ENCODE results near the gene ASTN2.

ASTN2 gene

GRCh38 chr9:117414906-117415331 lies at the start of gene ASTN2:
TSS of gene ASTN2 (minus strand) at chr9:117415057. CDS start at chr9:117414938, 119 bp downstream.
- no peak for DNase-seq (ENCODE audit: low read depth)

GRCh38 chr9:117462861-117463260 lies 48.0 kb upstream of the ASTN2 start:
- no peak for DNase-seq (ENCODE audit: low read depth)

- DNase-seq (ENCODE audit: low read depth), result no peak
These were observed 46.5 kb upstream of the ASTN2 start for GRCh38 chr9:117461386-117461785.

- no peak for DNase-seq (ENCODE audit: low read depth)
These were observed 45.9 kb upstream of the ASTN2 start for GRCh38 chr9:117460743-117461142.

- DNase-seq (ENCODE audit: low read depth), result no peak
These were observed 45.1 kb upstream of the ASTN2 start for GRCh38 chr9:117459913-117460312.

GRCh38 chr9:117458066-117458465 lies 43.2 kb upstream of the ASTN2 start:
- no peak for DNase-seq (ENCODE audit: low read depth)

- DNase-seq (ENCODE audit: low read depth), result no peak
These were observed 39.9 kb upstream of the ASTN2 start for GRCh38 chr9:117454711-117455110.

GRCh38 chr9:117453737-117454136 lies 38.9 kb upstream of the ASTN2 start:
- no peak for DNase-seq (ENCODE audit: low read depth)

- DNase-seq (ENCODE audit: low read depth), result no peak
These were observed 36.5 kb upstream of the ASTN2 start for GRCh38 chr9:117451311-117451710.

- no peak for DNase-seq (ENCODE audit: low read depth)
These were observed 33.2 kb upstream of the ASTN2 start for GRCh38 chr9:117448066-117448465.

- DNase-seq (ENCODE audit: low read depth), result no peak
These were observed 30.8 kb upstream of the ASTN2 start for GRCh38 chr9:117445631-117446030.

GRCh38 chr9:117444501-117444900 lies 29.6 kb upstream of the ASTN2 start:
- no peak for DNase-seq (ENCODE audit: low read depth)

GRCh38 chr9:117437283-117437682 lies 22.4 kb upstream of the ASTN2 start:
- no peak for DNase-seq (ENCODE audit: low read depth)

- DNase-seq (ENCODE audit: low read depth), result no peak
These were observed 20.9 kb upstream of the ASTN2 start for GRCh38 chr9:117435630-117436261.

- DNase-seq (ENCODE audit: low read depth), result no peak
These were observed 19.7 kb upstream of the ASTN2 start for GRCh38 chr9:117434566-117434965.

- no peak for DNase-seq (ENCODE audit: low read depth)
These were observed 16.0 kb upstream of the ASTN2 start for GRCh38 chr9:117430813-117431212.

- no peak for DNase-seq (ENCODE audit: low read depth)
These were observed 12.6 kb upstream of the ASTN2 start for GRCh38 chr9:117427357-117427913.

- no peak for DNase-seq (ENCODE audit: low read depth)
These were observed 10.7 kb upstream of the ASTN2 start for GRCh38 chr9:117425566-117425965.

GRCh38 chr9:117424291-117424690 lies 9.4 kb upstream of the ASTN2 start:
- no peak for DNase-seq (ENCODE audit: low read depth)

GRCh38 chr9:117418111-117418510 lies 3.3 kb upstream of the ASTN2 start:
- no peak for DNase-seq (ENCODE audit: low read depth)

- DNase-seq (ENCODE audit: low read depth), result no peak
These were observed 2.0 kb upstream of the ASTN2 start for GRCh38 chr9:117416856-117417255.

GRCh38 chr9:117415358-117415914 lies 579 bp upstream of the ASTN2 start:
- no peak for DNase-seq (ENCODE audit: low read depth)

- DNase-seq (ENCODE audit: low read depth), result no peak
These were observed 494 bp downstream of the ASTN2 start for GRCh38 chr9:117414220-117414905.

Measured in HS-27A (cell line).